ENCODE data around the gene PCNX2. TPM values are rescaled to one million over a fixed set of nuclear protein-coding genes. Genes with fewer than 3 reads are reported as not detected.

The PCNX2 gene
- total RNA-seq, 1 experiment from 2014 or later, result 4.5 TPM

DNA sequence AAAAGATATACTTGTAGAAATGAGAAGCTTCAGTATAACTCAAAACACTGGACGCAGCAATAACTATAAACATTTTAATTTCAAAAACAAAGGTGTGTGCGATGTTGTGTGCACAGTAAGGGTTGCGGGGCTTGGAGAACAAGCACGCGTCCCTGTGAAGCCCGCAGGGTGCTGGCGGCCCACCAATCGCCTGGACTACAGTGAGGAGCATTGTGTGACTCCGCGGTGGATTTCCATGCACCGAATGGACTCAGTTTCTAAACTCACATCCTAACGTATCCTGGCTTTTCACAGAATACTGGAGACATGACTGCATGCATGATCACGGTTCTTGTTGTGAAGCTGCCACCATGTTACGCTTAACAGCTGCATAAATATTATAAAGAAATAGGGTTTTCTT lies 312.1 kb downstream of the PCNX2 start:
- Histone ChIP-seq H3K27ac (no peak overlapping the region), H3K27me3 (no peaks in the 10 kb centered on the region), H3K36me3 (no peaks in the 10 kb centered on the region), H3K4me3 (no peak overlapping the region), H3K4me1 (peaks cover 7% of the 10 kb centered on the region), H3K9me3 (replicated peaks) (no peaks in the 10 kb centered on the region)
- DNase-seq, result no peak

DNA sequence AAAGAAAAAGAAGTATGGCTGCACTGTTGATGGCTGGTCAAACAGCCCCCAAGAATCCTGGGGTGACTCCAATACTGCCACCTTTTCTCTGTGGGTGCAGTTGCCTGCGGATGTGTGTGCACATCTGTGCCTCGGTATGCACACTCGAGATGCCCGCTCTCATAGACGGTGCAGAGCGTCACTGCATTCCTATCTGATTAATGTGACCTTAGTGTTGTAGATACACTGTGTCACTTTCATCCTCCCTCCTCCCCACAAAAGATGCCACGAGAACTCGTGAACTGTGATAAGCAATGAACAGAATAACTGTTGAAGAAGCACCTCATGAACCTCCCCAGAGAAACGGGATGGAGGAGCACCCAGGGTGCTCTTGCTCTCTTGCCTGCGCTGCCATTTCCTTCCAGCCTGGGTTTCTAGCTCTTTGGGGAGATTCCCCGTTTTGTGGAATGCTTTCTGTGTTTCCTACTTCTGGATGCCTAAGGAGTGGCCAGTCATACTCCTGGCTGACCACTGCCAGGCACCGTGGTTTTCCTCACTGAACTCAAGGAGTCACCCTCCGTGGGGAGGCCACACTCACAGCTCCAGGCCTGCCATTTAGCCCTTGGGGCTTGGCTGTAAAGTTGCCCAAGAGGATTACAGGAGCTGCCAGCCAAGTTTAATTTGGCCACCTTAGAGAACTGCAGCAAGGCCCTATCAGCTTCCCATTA lies 313.1 kb downstream of the PCNX2 start:
- Histone ChIP-seq H3K27ac (no peak overlapping the region), H3K27me3 (no peaks in the 10 kb centered on the region), H3K4me3 (no peak overlapping the region), H3K36me3 (no peaks in the 10 kb centered on the region), H3K4me1 (peaks cover 10% of the 10 kb centered on the region; the same call in 1 of the 2 replicates), H3K9me3 (replicated peaks) (no peaks in the 10 kb centered on the region)
- no peak for DNase-seq

DNA sequence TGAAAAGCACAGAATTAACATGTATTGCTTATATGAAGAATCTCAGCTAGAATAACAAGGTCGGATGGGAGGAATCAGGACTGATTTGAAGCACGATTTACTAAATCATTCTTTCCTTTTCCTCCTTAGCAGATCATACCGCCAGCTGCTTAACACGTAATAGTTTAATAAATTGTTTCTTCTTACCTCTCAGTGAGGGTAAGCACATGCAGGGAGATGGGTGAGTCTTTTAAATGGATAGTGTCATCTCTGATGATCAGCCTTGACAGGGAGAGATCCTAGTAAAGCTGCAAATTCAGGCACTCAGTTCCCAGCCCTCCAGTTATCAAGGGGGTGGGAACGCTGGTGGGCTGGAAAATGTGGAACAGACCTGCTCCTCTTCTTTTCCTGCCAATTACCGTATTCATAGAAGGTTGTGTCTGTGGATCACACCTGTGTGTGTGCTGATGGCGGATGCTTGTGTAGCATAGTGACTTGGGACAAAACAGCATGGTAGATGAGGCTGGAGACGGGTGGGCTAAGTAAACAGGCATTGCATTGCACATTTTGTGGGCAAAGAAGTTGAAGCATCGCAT lies 314.5 kb downstream of the PCNX2 start:
- peaks cover 10% of the 10 kb centered on the region; the same call in 1 of the 2 replicates for H3K4me1 ChIP-seq
- H3K9me3 ChIP-seq (replicated peaks), result no peaks in the 10 kb centered on the region
- H3K4me3 ChIP-seq, result no peak overlapping the region
- no peaks in the 10 kb centered on the region for H3K27me3 ChIP-seq
- H3K36me3 ChIP-seq, result no peaks in the 10 kb centered on the region
- no peak overlapping the region for H3K27ac ChIP-seq
- DNase-seq, result no peak

DNA sequence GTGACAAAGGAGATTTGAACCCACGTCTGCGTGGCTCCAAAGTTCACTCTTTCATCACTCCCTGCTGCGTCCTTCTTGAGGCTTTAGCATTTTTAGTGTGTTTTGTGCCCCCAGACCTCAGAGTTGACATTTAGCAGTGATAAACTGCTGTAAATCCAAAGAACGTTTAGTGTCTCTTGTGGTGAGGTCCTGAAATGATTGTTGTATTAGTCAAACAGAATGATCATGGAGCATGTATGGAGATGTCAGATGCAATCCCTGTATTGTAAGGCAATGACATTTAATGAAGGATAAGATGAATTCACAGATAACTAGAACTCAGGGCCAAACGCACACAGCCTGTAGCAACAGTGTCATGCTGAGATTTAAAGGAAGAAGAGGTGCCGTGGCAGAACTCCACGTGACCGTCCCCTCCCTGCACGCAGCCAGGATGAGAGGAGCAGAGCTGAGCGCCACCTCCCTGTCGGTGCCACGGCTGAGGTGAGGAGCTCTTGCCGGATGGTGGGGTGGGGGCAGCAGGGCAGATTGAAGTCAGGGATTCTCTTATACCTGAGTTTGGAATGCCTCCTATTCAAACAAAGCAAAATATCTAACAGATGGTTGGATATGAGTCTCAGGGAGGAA lies 315.1 kb downstream of the PCNX2 start:
- Histone ChIP-seq H3K27me3 (no peaks in the 10 kb centered on the region), H3K36me3 (no peaks in the 10 kb centered on the region), H3K27ac (no peak overlapping the region), H3K4me3 (no peak overlapping the region), H3K4me1 (peaks cover 10% of the 10 kb centered on the region; the same call in 1 of the 2 replicates), H3K9me3 (replicated peaks) (no peaks in the 10 kb centered on the region)
- no peak for DNase-seq

DNA sequence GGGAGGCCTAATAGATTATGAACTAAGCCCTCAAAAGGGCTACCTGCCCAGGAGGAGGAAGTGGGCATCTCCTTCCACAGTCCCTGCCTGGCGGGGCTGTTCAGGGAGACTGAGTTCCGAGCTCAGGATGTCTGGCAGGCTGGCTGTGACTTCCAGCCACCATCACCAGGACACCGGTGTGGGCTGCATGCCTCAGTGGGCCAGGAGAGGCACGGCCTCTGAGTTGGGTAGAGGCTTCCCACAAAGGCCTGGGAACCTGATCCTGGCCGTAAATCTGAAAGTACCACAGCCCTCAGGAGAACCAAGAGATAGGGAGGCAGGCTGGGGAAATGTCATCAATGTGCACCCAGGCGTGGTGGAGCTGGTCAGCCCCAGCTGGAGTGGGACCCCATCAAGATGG lies 316.0 kb downstream of the PCNX2 start:
- Histone ChIP-seq H3K9me3 (replicated peaks) (no peaks in the 10 kb centered on the region), H3K4me3 (no peak overlapping the region), H3K36me3 (no peaks in the 10 kb centered on the region), H3K27me3 (no peaks in the 10 kb centered on the region), H3K4me1 (peaks cover 10% of the 10 kb centered on the region; the same call in 1 of the 2 replicates), H3K27ac (no peak overlapping the region)
- DNase-seq, result no peak

DNA sequence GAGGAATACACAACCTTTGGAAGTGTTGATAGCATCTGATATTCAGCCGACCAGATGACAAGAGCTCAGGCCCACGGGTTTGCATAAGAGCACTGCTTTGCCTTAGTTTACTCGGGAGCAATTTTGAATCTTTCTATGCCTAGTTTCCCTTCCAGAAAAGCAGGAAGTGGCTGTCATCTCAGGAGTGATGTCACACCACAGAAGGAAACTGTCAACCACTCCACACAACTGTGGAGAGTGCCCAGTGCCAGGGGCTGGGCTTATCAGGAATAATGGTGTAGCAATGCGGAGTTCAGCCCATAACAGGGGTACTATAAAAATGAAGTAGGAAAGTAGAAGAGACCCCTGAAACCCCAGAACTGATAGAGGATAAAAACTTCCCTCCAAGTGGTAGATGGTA lies 316.7 kb downstream of the PCNX2 start:
- Histone ChIP-seq H3K4me3 (no peak overlapping the region), H3K27ac (no peak overlapping the region), H3K36me3 (no peaks in the 10 kb centered on the region), H3K9me3 (replicated peaks) (no peaks in the 10 kb centered on the region; the same call in 1 of the 2 replicates), H3K4me1 (peaks cover 10% of the 10 kb centered on the region; the same call in 1 of the 2 replicates), H3K27me3 (no peaks in the 10 kb centered on the region)
- no peak for DNase-seq

DNA sequence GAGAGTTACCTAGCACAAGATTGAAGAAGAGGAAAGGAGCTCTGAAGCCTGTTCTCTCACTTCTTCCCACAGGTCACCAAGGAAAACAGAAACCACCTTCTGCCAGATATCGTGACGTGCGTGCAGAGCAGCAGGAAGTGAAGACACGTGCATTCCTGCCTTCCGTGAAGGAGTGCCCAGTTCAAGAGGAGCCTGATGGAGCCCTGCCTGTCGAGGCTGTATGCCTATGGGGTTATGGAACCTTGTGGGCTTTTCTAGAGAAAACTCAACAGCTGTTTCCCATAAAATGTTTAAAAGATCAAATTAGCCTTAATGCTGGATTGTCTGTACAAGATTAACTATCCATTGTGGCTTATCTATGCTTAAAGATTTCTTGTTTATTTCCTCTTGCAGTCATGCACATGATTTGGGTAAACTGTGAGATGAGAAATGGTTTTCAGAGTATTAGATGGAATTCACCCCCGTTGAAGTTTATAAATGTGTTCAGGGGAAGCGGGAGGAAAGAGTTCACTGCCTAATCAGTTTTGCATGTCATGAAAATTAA lies 317.4 kb downstream of the PCNX2 start:
- no peaks in the 10 kb centered on the region for H3K27me3 ChIP-seq
- no peak overlapping the region for H3K4me3 ChIP-seq
- peaks cover 10% of the 10 kb centered on the region; the same call in 1 of the 2 replicates for H3K4me1 ChIP-seq
- no peaks in the 10 kb centered on the region; the same call in 1 of the 2 replicates for H3K36me3 ChIP-seq
- DNase-seq, result peak in 1 of 2 experiments; percentile 41
- no peak overlapping the region for H3K27ac ChIP-seq
- H3K9me3 ChIP-seq (replicated peaks), result peaks cover 2% of the 10 kb centered on the region; the same call in 1 of the 2 replicates

DNA sequence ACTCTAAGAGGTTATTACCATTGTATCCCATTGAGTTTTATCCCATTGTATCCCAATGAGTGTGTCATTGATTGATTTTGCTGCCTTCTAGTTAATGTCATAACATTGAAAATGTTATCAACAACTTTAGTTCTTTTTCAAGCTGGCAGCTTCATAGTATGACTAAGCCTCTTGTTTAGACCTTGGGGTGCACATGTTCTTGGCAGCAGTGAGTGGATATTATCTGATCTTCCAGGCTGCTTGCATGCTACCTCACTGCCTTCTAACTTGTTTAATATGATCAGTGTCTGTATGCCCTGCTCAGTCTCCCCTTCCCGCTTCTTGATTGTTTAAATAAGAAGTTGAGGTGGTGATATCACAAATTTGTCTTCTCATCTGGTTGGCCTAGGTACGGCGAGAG lies 320.6 kb downstream of the PCNX2 start:
- no peak overlapping the region for H3K4me3 ChIP-seq
- H3K9me3 ChIP-seq (replicated peaks), result peaks cover 2% of the 10 kb centered on the region; the same call in 1 of the 2 replicates
- H3K27ac ChIP-seq, result no peak overlapping the region
- DNase-seq, result no peak
- H3K4me1 ChIP-seq, result peaks cover 10% of the 10 kb centered on the region; the same call in 1 of the 2 replicates
- no peaks in the 10 kb centered on the region; the same call in 1 of the 2 replicates for H3K36me3 ChIP-seq
- H3K27me3 ChIP-seq, result no peaks in the 10 kb centered on the region

DNA sequence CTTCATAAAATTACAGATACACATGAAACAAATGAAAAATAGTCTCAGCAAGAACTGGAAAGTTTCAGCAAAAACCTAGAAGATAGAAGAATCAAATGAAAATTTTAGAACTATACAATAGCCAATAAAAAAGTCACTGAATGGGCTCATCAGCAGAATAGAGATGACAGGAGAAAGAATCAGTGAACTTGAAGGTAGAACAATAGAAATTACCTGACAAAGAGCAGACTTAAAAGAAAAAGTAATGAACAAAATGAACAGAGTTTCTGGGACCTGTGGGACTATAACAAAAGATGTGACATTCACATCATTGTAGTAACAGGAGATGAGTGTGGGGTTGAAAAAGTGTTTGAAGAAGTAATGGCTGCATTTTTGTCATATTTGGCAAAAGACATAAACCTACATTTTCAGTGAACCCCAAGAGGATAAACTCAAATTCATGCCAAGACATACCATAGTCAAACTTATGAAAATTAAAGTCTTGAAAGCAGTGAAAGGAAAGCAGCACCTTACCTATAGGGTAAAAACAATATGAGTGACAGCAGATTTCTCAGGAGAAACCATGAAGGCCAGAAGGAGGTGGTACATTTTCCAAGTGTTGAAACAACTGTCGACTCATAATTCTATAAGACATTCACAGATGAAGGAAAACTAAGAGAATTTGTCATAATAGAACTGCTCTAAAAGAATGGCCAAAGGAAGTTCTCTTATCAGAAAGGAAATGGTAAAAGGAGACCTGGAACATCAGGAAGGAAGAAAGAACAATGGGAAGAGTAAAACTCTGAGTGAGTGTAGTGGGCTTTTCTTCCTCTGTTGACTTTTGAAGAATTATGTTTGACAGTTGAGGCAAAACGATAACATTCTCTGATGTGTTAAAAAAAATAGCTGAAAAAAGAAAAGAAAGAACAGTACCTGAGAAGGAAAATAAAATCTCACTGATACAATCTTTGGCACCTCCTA lies 321.6 kb downstream of the PCNX2 start:
- Histone ChIP-seq H3K9me3 (replicated peaks) (peaks cover 2% of the 10 kb centered on the region; the same call in 1 of the 2 replicates), H3K27ac (no peak overlapping the region), H3K27me3 (no peaks in the 10 kb centered on the region), H3K36me3 (no peaks in the 10 kb centered on the region; the same call in 1 of the 2 replicates), H3K4me1 (peaks cover 10% of the 10 kb centered on the region; the same call in 1 of the 2 replicates), H3K4me3 (no peak overlapping the region)
- DNase-seq, result no peak

DNA sequence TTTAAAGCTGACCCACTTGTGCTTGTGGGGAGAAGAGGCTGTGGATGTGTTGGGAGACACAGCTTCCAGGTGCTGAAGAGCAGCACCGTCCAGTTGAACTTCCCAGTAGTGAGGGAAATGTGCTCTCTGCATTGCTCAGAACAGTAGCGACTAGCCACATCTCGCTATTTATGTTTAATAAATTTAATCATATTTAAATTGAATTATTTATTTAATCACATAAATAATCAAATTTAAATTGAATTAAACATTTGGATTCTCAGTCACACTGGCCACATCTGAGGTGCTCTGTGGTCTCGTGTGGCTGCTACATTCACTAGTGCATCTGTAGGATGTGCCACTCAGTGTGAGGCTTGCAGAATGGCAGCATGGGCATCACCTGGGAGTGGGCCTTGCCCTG lies 325.0 kb downstream of the PCNX2 start:
- Histone ChIP-seq H3K4me3 (no peak overlapping the region), H3K9me3 (replicated peaks) (peaks cover 2% of the 10 kb centered on the region; the same call in 1 of the 2 replicates), H3K4me1 (no peaks in the 10 kb centered on the region), H3K27ac (no peak overlapping the region), H3K36me3 (no peaks in the 10 kb centered on the region; the same call in 1 of the 2 replicates), H3K27me3 (no peaks in the 10 kb centered on the region)
- no peak for DNase-seq

DNA sequence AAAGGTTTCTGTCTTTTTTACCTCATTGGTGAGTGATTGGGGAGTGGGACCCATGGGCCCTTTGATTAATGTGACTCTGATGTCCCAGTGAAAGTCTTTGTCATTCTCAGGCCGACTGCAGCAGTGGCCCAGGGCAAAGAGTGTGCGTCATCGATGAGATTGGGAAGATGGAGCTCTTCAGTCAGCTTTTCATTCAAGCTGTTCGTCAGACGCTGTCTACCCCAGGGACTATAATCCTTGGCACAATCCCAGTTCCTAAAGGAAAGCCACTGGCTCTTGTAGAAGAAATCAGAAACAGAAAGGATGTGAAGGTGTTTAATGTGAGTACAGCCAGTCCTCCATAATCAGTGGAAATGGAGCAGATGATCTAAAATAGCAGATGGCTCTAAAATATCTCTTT lies 325.7 kb downstream of the PCNX2 start:
- Histone ChIP-seq H3K27me3 (no peaks in the 10 kb centered on the region), H3K27ac (no peak overlapping the region), H3K4me1 (no peaks in the 10 kb centered on the region), H3K4me3 (no peak overlapping the region), H3K9me3 (replicated peaks) (peaks cover 2% of the 10 kb centered on the region; the same call in 1 of the 2 replicates), H3K36me3 (no peaks in the 10 kb centered on the region; the same call in 1 of the 2 replicates)
- no peak for DNase-seq

DNA sequence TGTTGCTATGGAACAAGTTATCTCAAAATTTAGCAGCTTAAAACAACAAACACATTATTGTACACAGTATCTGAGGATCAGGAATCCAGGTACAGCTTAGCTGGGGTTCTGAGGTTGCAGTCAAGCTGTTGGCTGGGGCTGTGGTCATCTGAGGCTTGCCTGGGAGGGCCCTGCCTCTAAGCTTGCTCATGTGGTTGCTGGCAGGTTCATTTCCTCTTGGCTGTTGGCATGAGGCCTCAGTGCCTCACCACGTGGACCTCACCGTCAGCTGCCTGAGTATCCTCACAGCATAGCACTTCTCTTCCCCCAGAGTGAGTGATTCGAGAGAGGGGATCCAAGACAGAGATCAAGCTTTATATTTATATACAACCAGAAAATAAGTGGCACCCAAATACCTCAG lies 326.6 kb downstream of the PCNX2 start:
- H3K9me3 ChIP-seq (replicated peaks), result peaks cover 2% of the 10 kb centered on the region; the same call in 1 of the 2 replicates
- H3K27me3 ChIP-seq, result no peaks in the 10 kb centered on the region
- no peaks in the 10 kb centered on the region for H3K4me1 ChIP-seq
- H3K27ac ChIP-seq, result no peak overlapping the region
- no peaks in the 10 kb centered on the region; the same call in 1 of the 2 replicates for H3K36me3 ChIP-seq
- no peak overlapping the region for H3K4me3 ChIP-seq
- no peak for DNase-seq

DNA sequence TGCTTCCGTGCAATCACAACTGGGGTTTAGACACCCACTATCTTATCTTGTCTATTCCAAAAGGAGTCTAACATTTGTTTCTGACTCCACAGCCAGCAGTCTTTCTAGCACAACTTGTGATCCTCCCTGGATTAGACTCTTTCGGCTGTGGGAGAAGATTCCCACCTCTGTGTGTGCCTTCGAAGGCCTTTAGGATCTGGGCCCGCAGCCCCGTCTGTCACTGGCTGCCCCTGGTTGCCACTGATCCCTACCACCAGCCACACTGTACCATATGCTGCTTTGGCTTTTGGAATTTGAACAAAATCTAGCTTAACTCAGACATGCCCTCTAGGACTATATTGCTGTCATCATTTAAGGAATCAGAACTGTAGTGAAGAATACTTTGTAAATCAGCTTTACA lies 327.1 kb downstream of the PCNX2 start:
- DNase-seq, result no peak
- no peak overlapping the region for H3K4me3 ChIP-seq
- H3K27ac ChIP-seq, result no peak overlapping the region
- no peaks in the 10 kb centered on the region for H3K4me1 ChIP-seq
- H3K9me3 ChIP-seq (replicated peaks), result peaks cover 2% of the 10 kb centered on the region; the same call in 1 of the 2 replicates
- no peaks in the 10 kb centered on the region; the same call in 1 of the 2 replicates for H3K36me3 ChIP-seq
- no peaks in the 10 kb centered on the region for H3K27me3 ChIP-seq

DNA sequence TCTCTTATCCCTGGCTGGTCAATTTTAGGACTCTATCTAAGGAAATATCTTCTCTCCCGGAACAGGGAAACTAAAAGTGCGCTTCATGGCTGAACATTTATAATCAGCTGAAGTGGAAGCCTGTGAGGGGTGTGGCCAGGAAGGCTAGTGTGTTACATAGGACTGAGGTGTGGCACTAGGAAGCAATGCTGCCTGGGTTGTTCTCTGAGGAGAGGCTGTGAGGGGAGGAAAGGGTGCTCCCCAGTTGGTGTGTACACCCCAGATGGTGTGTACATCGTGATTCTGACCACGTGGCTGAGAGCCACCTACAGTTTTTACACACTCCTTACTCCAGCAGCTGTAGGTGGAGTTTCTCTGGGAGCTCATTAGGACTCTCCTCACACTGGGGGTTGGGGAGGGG lies 328.9 kb downstream of the PCNX2 start:
- Histone ChIP-seq H3K27ac (no peak overlapping the region), H3K4me1 (no peaks in the 10 kb centered on the region)

More for the DNA sequence above, 328.9 kb downstream of the PCNX2 start:
- no peaks in the 10 kb centered on the region for H3K27me3 ChIP-seq
- no peak overlapping the region for H3K4me3 ChIP-seq
- H3K36me3 ChIP-seq, result no peaks in the 10 kb centered on the region
- H3K9me3 ChIP-seq (replicated peaks), result no peaks in the 10 kb centered on the region
- DNase-seq, result no peak

All from SJCRH30 (cell line).